GM21737 (cell line): ENCODE results near the gene ANAPC16.
"Not testable (repeated sequence)": the region's sequence is repeated elsewhere in the genome, so short reads cannot be mapped to it uniquely, and the experiment has no call there.

Source experiments
- ATAC-seq: cut with Tn5 transposase; IDR thresholded peaks from one replicate; pipeline ENCODE4 v1.9.1; 2021; ENCODE audit warnings: mild to moderate bottlenecking, moderate library complexity; ENCODE audit not compliant: unreplicated experiment

Gene ANAPC16

GRCh38 chr10:72211381-72211780, 4.4 kb upstream of the ANAPC16 start:
- not testable (repeated sequence) for ATAC-seq

GRCh38 chr10:72211832-72212231, 4.0 kb upstream of the ANAPC16 start:
- ATAC-seq = not testable (repeated sequence)

GRCh38 chr10:72218325-72218724, 2.5 kb downstream of the ANAPC16 start:
- no peak for ATAC-seq

GRCh38 chr10:72218726-72219125, 2.9 kb downstream of the ANAPC16 start:
- no peak for ATAC-seq

GRCh38 chr10:72219235-72219814, 3.5 kb downstream of the ANAPC16 start:
- no peak for ATAC-seq

- ATAC-seq = no peak
Observed at GRCh38 chr10:72220637-72221036, 4.8 kb downstream of the ANAPC16 start.

- no peak for ATAC-seq
Observed at GRCh38 chr10:72221278-72221677, 5.5 kb downstream of the ANAPC16 start.

- ATAC-seq = no peak
Observed at GRCh38 chr10:72223743-72224101, 7.9 kb downstream of the ANAPC16 start.

GRCh38 chr10:72224191-72224590, 8.4 kb downstream of the ANAPC16 start:
- ATAC-seq = not testable (repeated sequence)

- no peak for ATAC-seq
Observed at GRCh38 chr10:72226418-72227027, 10.7 kb downstream of the ANAPC16 start.

GRCh38 chr10:72227826-72228225, 12.0 kb downstream of the ANAPC16 start:
- no peak for ATAC-seq

GRCh38 chr10:72228318-72228751, 12.5 kb downstream of the ANAPC16 start:
- ATAC-seq = no peak

- no peak for ATAC-seq
Observed at GRCh38 chr10:72229261-72230251, 13.7 kb downstream of the ANAPC16 start.

- no peak for ATAC-seq
Observed at GRCh38 chr10:72233621-72234020, 17.8 kb downstream of the ANAPC16 start.

GRCh38 chr10:72234560-72235095, 18.8 kb downstream of the ANAPC16 start:
- ATAC-seq = no peak

- ATAC-seq = no peak
Observed at GRCh38 chr10:72235544-72236279, 19.9 kb downstream of the ANAPC16 start.

GRCh38 chr10:72238392-72239175, 22.8 kb downstream of the ANAPC16 start:
- ATAC-seq = no peak

GRCh38 chr10:72239409-72239808, 23.6 kb downstream of the ANAPC16 start:
- ATAC-seq = no peak

GRCh38 chr10:72240371-72240770, 24.6 kb downstream of the ANAPC16 start:
- no peak for ATAC-seq

GRCh38 chr10:72241691-72242252, 26.0 kb downstream of the ANAPC16 start:
- ATAC-seq = no peak
